ENCODE data around the gene RUNX1. TPM values are rescaled to one million over a fixed set of nuclear protein-coding genes. Genes with fewer than 3 reads are reported as not detected.

RUNX1 gene
- polyA plus RNA-seq, 1 experiment = 20.9 TPM

GRCh38 chr21:34862951-34863350, 186.2 kb downstream of the RUNX1 start:
- POLR2A ChIA-PET = no interaction called here
- no peaks in the 10 kb centered on the region; the same call in 1 of the 2 replicates for H3K9me3 ChIP-seq (ENCODE audit: control insufficient read depth, insufficient read depth, low read length)
- no peaks in the 10 kb centered on the region for H3K27me3 ChIP-seq (ENCODE audit: control insufficient read depth, insufficient read depth, low read length)
- CTCF ChIA-PET = interaction anchor here (0.7 to 1.7 kb wide), 2 partner anchors 117 to 342 kb away, joined by 3 to 7 read pairs; no protein-coding TSS in a partner anchor
- DNase-seq (ENCODE audit: low read depth, low spot score) = no peak
- no peak for TF ChIP-seq CTCF (IDR thresholded peaks at IDR 0.05; ENCODE audit: low read depth, low read length)
- no peak overlapping the region for H3K27ac ChIP-seq (ENCODE audit: low read depth, low read length)
- H3K4me3 ChIP-seq (ENCODE audit: low read depth, low read length) = no peak overlapping the region

- H3K4me3 ChIP-seq (ENCODE audit: low read depth, low read length) = no peak overlapping the region
- DNase-seq (ENCODE audit: low read depth, low spot score) = no peak
- TF ChIP-seq CTCF (IDR thresholded peaks at IDR 0.05; ENCODE audit: low read depth, low read length) = no peak
- no peaks in the 10 kb centered on the region for H3K27me3 ChIP-seq (ENCODE audit: control insufficient read depth, insufficient read depth, low read length)
- CTCF ChIA-PET = no interaction called here
- POLR2A ChIA-PET = no interaction called here
- no peaks in the 10 kb centered on the region; the same call in 1 of the 2 replicates for H3K9me3 ChIP-seq (ENCODE audit: control insufficient read depth, insufficient read depth, low read length)
- no peak overlapping the region for H3K27ac ChIP-seq (ENCODE audit: low read depth, low read length)
Observed at GRCh38 chr21:34861258-34861657, 187.8 kb downstream of the RUNX1 start.

- CTCF ChIA-PET = no interaction called here
- POLR2A ChIA-PET = no interaction called here
- Histone ChIP-seq H3K4me3 (ENCODE audit: low read depth, low read length) (no peak overlapping the region), H3K9me3 (ENCODE audit: control insufficient read depth, insufficient read depth, low read length) (no peaks in the 10 kb centered on the region; the same call in 1 of the 2 replicates), H3K27ac (ENCODE audit: low read depth, low read length) (no peak overlapping the region), H3K27me3 (ENCODE audit: control insufficient read depth, insufficient read depth, low read length) (no peaks in the 10 kb centered on the region)
- no peak for DNase-seq (ENCODE audit: low read depth, low spot score)
- TF ChIP-seq CTCF (IDR thresholded peaks at IDR 0.05; ENCODE audit: low read depth, low read length) = no peak
Observed at GRCh38 chr21:34859976-34860653, 189.0 kb downstream of the RUNX1 start.

GRCh38 chr21:34858559-34858958, 190.5 kb downstream of the RUNX1 start:
- H3K4me3 ChIP-seq (ENCODE audit: low read depth, low read length) = no peak overlapping the region
- ChIA-PET CTCF (interaction anchor here (0.7 to 1.3 kb wide), 5 partner anchors 11 to 113 kb away, joined by 3 to 4 read pairs (median 3); no protein-coding TSS in a partner anchor), POLR2A (interaction anchor here (1.2 kb wide), 1 partner anchor 27 kb away, joined by 3 read pairs; no protein-coding TSS in a partner anchor)
- no peaks in the 10 kb centered on the region for H3K27me3 ChIP-seq (ENCODE audit: control insufficient read depth, insufficient read depth, low read length)
- H3K9me3 ChIP-seq (ENCODE audit: control insufficient read depth, insufficient read depth, low read length) = no peaks in the 10 kb centered on the region
- TF ChIP-seq CTCF (IDR thresholded peaks at IDR 0.05; ENCODE audit: low read depth, low read length) = no peak
- no peak overlapping the region for H3K27ac ChIP-seq (ENCODE audit: low read depth, low read length)
- DNase-seq (ENCODE audit: low read depth, low spot score) = no peak

- H3K9me3 ChIP-seq (ENCODE audit: control insufficient read depth, insufficient read depth, low read length) = no peaks in the 10 kb centered on the region
- CTCF ChIA-PET = interaction anchor here (0.7 to 1.3 kb wide), 5 partner anchors 10 to 112 kb away, joined by 3 to 4 read pairs (median 3); no protein-coding TSS in a partner anchor
- POLR2A ChIA-PET = interaction anchor here (1.2 kb wide), 1 partner anchor 28 kb away, joined by 3 read pairs; no protein-coding TSS in a partner anchor
- H3K4me3 ChIP-seq (ENCODE audit: low read depth, low read length) = no peak overlapping the region
- peak; percentile 39 for TF ChIP-seq CTCF (IDR thresholded peaks at IDR 0.05; ENCODE audit: low read depth, low read length)
- no peak for DNase-seq (ENCODE audit: low read depth, low spot score)
- no peak overlapping the region for H3K27ac ChIP-seq (ENCODE audit: low read depth, low read length)
- H3K27me3 ChIP-seq (ENCODE audit: control insufficient read depth, insufficient read depth, low read length) = no peaks in the 10 kb centered on the region
Observed at GRCh38 chr21:34857874-34858273, 191.2 kb downstream of the RUNX1 start.

Data from AG04450 (cell line).